KMS-11 (cell line): ENCODE results near the gene CD99.

Experiments used
- H2AFZ ChIP-seq: fragments of 200-600 bp; sonication (generic); 2 replicates; pipeline ENCODE4 v1.6.1; 2016; ENCODE audit warnings: antibody characterized with exemption, mixed run types, low read depth
- H3K27ac ChIP-seq: fragments of 200-600 bp; sonication (generic); 2 replicates; pipeline ENCODE4 v1.6.1; 2016; ENCODE audit warnings: mild to moderate bottlenecking, mixed run types
- H3K27me3 ChIP-seq: fragments of 200-600 bp; sonication (generic); 2 replicates; pipeline ENCODE4 v1.6.1; 2017; ENCODE audit warnings: mild to moderate bottlenecking, low read depth, mixed run types, moderate library complexity; ENCODE audit not compliant: insufficient read depth
- H3K36me3 ChIP-seq: fragments of 200-600 bp; sonication (generic); 2 replicates; pipeline ENCODE4 v1.6.1; 2017; ENCODE audit warnings: mild to moderate bottlenecking, mixed run types; ENCODE audit not compliant: insufficient read depth
- H3K4me1 ChIP-seq: fragments of 200-600 bp; sonication (generic); 2 replicates; pipeline ENCODE4 v1.6.1; 2016; ENCODE audit warnings: mild to moderate bottlenecking, low read depth, mixed run types; ENCODE audit not compliant: poor library complexity, severe bottlenecking
- H3K4me2 ChIP-seq: fragments of 200-600 bp; sonication (generic); 2 replicates; pipeline ENCODE4 v1.7.0; 2016; ENCODE audit warnings: mild to moderate bottlenecking, mixed run types
- H3K4me3 ChIP-seq: fragments of 200-600 bp; sonication (generic); IDR thresholded peaks from 2 replicates; pipeline ENCODE4 v1.6.1; 2017; ENCODE audit warnings: low read depth, low read length, mixed read lengths; ENCODE audit not compliant: insufficient read depth
- H3K79me2 ChIP-seq: fragments of 200-600 bp; sonication (generic); 2 replicates; pipeline ENCODE4 v1.6.1; 2016; ENCODE audit warnings: low read depth, mixed run types; ENCODE audit not compliant: insufficient read depth
- H3K9ac ChIP-seq: fragments of 200-600 bp; sonication (generic); 2 replicates; pipeline ENCODE4 v1.6.1; 2016; ENCODE audit warnings: mild to moderate bottlenecking, mixed run types
- H4K20me1 ChIP-seq: fragments of 200-600 bp; sonication (generic); 2 replicates; pipeline ENCODE4 v1.6.1; 2016; ENCODE audit warnings: mild to moderate bottlenecking, mixed run types; ENCODE audit not compliant: insufficient read depth
- CTCF ChIP-seq: fragments of 200-600 bp; sonication (generic); conservative IDR thresholded peaks from 2 replicates; pipeline ENCODE4 v1.6.1; 2017; ENCODE audit warnings: low read depth, mild to moderate bottlenecking, antibody characterized with exemption, low read length, moderate library complexity, mixed read lengths

The CD99 gene

GRCh38 chrX:2696698-2697215 is 5.7 kb downstream of the CD99 start:
- Histone ChIP-seq H3K4me2 (no peak overlapping the region), H4K20me1 (no peaks in the 10 kb centered on the region), H3K27me3 (no peaks in the 10 kb centered on the region), H3K36me3 (no peaks in the 10 kb centered on the region), H3K27ac (no peak overlapping the region), H3K4me3 (no peak overlapping the region), H2AFZ (no peak overlapping the region), H3K79me2 (no peaks in the 10 kb centered on the region), H3K4me1 (no peaks in the 10 kb centered on the region), H3K9ac (no peak overlapping the region)
- no peak for TF ChIP-seq CTCF

- H3K4me2 ChIP-seq: no peak overlapping the region
- H3K9ac ChIP-seq: no peak overlapping the region
- no peak overlapping the region for H3K27ac ChIP-seq
- H4K20me1 ChIP-seq: no peaks in the 10 kb centered on the region
- H3K79me2 ChIP-seq: no peaks in the 10 kb centered on the region
- no peaks in the 10 kb centered on the region for H3K27me3 ChIP-seq
- H3K36me3 ChIP-seq: no peaks in the 10 kb centered on the region
- no peak for TF ChIP-seq CTCF
- H3K4me3 ChIP-seq: no peak overlapping the region
- H2AFZ ChIP-seq: no peak overlapping the region
- H3K4me1 ChIP-seq: no peaks in the 10 kb centered on the region
These were observed 6.2 kb downstream of the CD99 start for GRCh38 chrX:2697306-2697705.

- no peaks in the 10 kb centered on the region for H3K79me2 ChIP-seq
- H3K36me3 ChIP-seq: no peaks in the 10 kb centered on the region
- no peak overlapping the region for H3K4me2 ChIP-seq
- H3K27ac ChIP-seq: no peak overlapping the region
- H3K4me1 ChIP-seq: no peaks in the 10 kb centered on the region
- H2AFZ ChIP-seq: no peak overlapping the region
- H4K20me1 ChIP-seq: no peaks in the 10 kb centered on the region
- H3K9ac ChIP-seq: no peak overlapping the region
- TF ChIP-seq CTCF: no peak
- H3K27me3 ChIP-seq: no peaks in the 10 kb centered on the region
- no peak overlapping the region for H3K4me3 ChIP-seq
These were observed 6.7 kb downstream of the CD99 start for GRCh38 chrX:2697741-2698299.

GRCh38 chrX:2698604-2699003 is 7.5 kb downstream of the CD99 start:
- no peak overlapping the region for H3K27ac ChIP-seq
- H3K27me3 ChIP-seq: no peaks in the 10 kb centered on the region
- no peaks in the 10 kb centered on the region for H3K4me1 ChIP-seq
- H4K20me1 ChIP-seq: no peaks in the 10 kb centered on the region
- no peaks in the 10 kb centered on the region for H3K79me2 ChIP-seq
- H3K4me3 ChIP-seq: no peak overlapping the region
- H2AFZ ChIP-seq: no peak overlapping the region
- H3K9ac ChIP-seq: no peak overlapping the region
- no peaks in the 10 kb centered on the region for H3K36me3 ChIP-seq
- H3K4me2 ChIP-seq: no peak overlapping the region
- no peak for TF ChIP-seq CTCF
